Natural killer cell treated with Interleukin-12 subunit alpha and Interleukin-12 subunit beta and Interleukin-15 and Interleukin-18, amount 100 ng/mL, for 72 hours (primary cell): ENCODE measurements around the gene CRIM1. TPM values are rescaled to one million over a fixed set of nuclear protein-coding genes. Genes with fewer than 3 reads are reported as not detected.

Experiments used
- ATAC-seq, 2 donors: fragments of 150-1000 bp; cut with Tn5 transposase in 1 of 2; sonication (Bioruptor Pico), chemical (Tn5 transposase) in 1 of 2; 2 replicates each; pipeline ENCODE4 v1.10.0; 2021
- DNase-seq: peaks from one replicate; pipeline ENCODE4 v3.0.0; 2022; ENCODE audit warnings: low spot score
- H3K27ac Mint-ChIP-seq, 2 donors: 1 replicate in 1 of 2; 2 replicates in 1 of 2; pipeline ENCODE4 v1.8.0; 2022; ENCODE audit warnings: mixed read lengths in 2 of 2, mild to moderate bottlenecking in 1 of 2, moderate library complexity in 1 of 2
- H3K27me3 Mint-ChIP-seq, 2 donors: 1 replicate in 1 of 2; 2 replicates in 1 of 2; pipeline ENCODE4 v1.8.0; 2022; ENCODE audit warnings: mixed read lengths in 2 of 2
- H3K36me3 Mint-ChIP-seq: one replicate; pipeline ENCODE4 v1.8.0; 2022; ENCODE audit warnings: mixed read lengths
- H3K4me1 Mint-ChIP-seq, 2 donors: 1 replicate in 1 of 2; 2 replicates in 1 of 2; pipeline ENCODE4 v1.8.0; 2022; ENCODE audit warnings: low read depth in 2 of 2, mixed read lengths in 2 of 2, mild to moderate bottlenecking in 1 of 2
- H3K4me3 Mint-ChIP-seq: one replicate; pipeline ENCODE4 v1.8.0; 2022; ENCODE audit warnings: mixed read lengths
- H3K9me3 Mint-ChIP-seq: 2 replicates; pipeline ENCODE4 v1.8.0; 2022; ENCODE audit warnings: mixed read lengths
- total RNA-seq, 2 donors: library from RNA; stranded (reverse); gene quantifications; one replicate each; pipeline ENCODE4 v1.2.3, GENCODE V29; 2022

The CRIM1 gene
- total RNA-seq, 2 donors from 2014 or later = 6.6 to 13.6 TPM

- no peaks in the 10 kb centered on the region for H3K27me3 Mint-ChIP-seq
- H3K36me3 Mint-ChIP-seq = peaks cover 6% of the 10 kb centered on the region
- no peaks in the 10 kb centered on the region for H3K9me3 Mint-ChIP-seq
- peaks cover 14 to 21% of the 10 kb centered on the region in 2 donors for H3K4me1 Mint-ChIP-seq
- no peak overlapping the region for H3K4me3 Mint-ChIP-seq
- no peak overlapping the region for H3K27ac Mint-ChIP-seq
- ATAC-seq (no peak), DNase-seq (no peak)
Measured at GRCh38 chr2:36561237-36561944, 205.8 kb downstream of the CRIM1 start.

DNA sequence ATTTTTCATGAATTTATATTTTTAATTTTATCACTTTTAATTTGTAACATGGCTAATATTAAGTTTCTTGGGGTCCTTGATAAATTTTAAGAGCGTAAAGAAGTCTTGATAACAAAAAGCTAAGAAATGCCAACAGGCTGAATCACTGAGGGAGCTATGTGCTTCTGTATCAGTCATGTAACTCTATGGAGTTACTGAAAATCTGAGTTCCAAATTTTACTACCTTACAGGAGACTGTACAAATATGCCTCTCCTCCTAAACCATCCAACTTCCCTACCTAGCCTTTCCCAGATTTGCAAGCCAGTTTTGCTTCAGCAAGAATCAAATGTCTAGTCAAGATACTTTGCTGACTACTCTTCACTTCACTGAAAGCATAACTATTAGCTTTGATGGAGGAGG, 206.7 kb downstream of the CRIM1 start:
- no peak overlapping the region for H3K27ac Mint-ChIP-seq
- ATAC-seq = no peak

GRCh38 chr2:36562973-36563532, 207.5 kb downstream of the CRIM1 start:
- Mint-ChIP-seq H3K4me3 (no peak overlapping the region), H3K4me1 (peaks cover 21 to 23% of the 10 kb centered on the region in 2 donors), H3K27ac (peak overlapping the region in 1 of 2 donors; percentile 66), H3K9me3 (no peaks in the 10 kb centered on the region), H3K27me3 (no peaks in the 10 kb centered on the region), H3K36me3 (peaks cover 12% of the 10 kb centered on the region)
- no peak for ATAC-seq
- no peak for DNase-seq

More for the DNA sequence above, 206.7 kb downstream of the CRIM1 start:
- no peaks in the 10 kb centered on the region for H3K27me3 Mint-ChIP-seq
- no peak overlapping the region for H3K4me3 Mint-ChIP-seq
- peaks cover 12% of the 10 kb centered on the region for H3K36me3 Mint-ChIP-seq
- DNase-seq = no peak
- no peaks in the 10 kb centered on the region for H3K9me3 Mint-ChIP-seq
- peaks cover 19 to 21% of the 10 kb centered on the region in 2 donors for H3K4me1 Mint-ChIP-seq

DNA sequence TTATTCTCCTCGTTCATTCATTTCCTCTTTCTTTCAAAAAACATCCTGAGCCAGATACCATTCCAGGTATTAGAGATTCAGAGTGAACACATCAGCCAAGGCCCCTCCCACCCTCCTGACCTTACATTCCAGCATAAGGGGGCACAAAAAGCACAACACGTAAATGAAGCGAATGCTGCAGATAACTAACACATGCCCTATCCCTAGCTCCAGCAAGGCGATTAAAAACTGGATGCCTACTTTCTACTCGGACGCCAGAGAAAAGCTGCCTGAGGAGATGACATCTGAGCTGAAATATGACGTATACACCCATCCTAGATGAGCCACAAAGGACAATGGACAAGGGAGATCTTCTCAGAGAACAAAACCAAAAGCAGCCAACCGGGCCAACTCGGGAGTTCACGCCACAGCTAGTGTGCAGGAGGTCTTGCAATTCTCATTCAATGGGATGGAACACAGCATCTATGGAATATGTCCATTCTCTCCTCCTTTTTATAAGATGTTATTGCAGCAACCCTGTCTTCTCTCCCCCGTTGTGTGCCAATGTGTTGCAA, 208.9 kb downstream of the CRIM1 start:
- H3K9me3 Mint-ChIP-seq = no peaks in the 10 kb centered on the region
- H3K27me3 Mint-ChIP-seq = no peaks in the 10 kb centered on the region
- ATAC-seq (no peak), DNase-seq (no peak)
- H3K4me1 Mint-ChIP-seq = peaks cover 21 to 23% of the 10 kb centered on the region in 2 donors
- H3K27ac Mint-ChIP-seq = no peak overlapping the region
- no peak overlapping the region for H3K4me3 Mint-ChIP-seq
- H3K36me3 Mint-ChIP-seq = peaks cover 12% of the 10 kb centered on the region

DNA sequence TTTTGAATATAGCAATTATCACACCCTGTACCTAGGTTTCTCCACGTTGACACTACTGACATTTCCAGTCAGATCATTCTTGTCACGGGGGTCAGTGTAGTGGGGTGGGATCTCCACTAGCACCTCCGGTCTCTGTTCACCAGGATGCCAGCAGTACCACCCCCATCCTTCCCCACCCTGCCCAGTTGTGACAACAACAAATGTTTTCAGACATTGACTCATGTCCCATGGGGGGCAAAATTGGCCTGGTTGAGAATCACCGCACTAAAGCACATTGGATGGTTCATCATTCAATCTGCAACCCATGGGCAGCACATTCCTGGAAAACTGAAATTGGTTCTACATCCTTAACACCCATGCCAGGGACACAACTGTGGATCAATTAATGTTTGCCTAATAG, 210.1 kb downstream of the CRIM1 start:
- no peak overlapping the region for H3K27ac Mint-ChIP-seq
- no peak overlapping the region for H3K4me3 Mint-ChIP-seq
- H3K27me3 Mint-ChIP-seq = no peaks in the 10 kb centered on the region
- peaks cover 12% of the 10 kb centered on the region for H3K36me3 Mint-ChIP-seq
- ATAC-seq (no peak), DNase-seq (no peak)
- peaks cover 21 to 23% of the 10 kb centered on the region in 2 donors for H3K4me1 Mint-ChIP-seq
- H3K9me3 Mint-ChIP-seq = no peaks in the 10 kb centered on the region

GRCh38 chr2:36566887-36567286, 211.3 kb downstream of the CRIM1 start:
- Mint-ChIP-seq H3K4me1 (peaks cover 20 to 21% of the 10 kb centered on the region in 2 donors), H3K4me3 (no peak overlapping the region), H3K27me3 (no peaks in the 10 kb centered on the region), H3K27ac (peak overlapping the region in 1 of 2 donors; percentile 33), H3K36me3 (peaks cover 12% of the 10 kb centered on the region), H3K9me3 (no peaks in the 10 kb centered on the region)
- ATAC-seq (no peak), DNase-seq (no peak)

DNA sequence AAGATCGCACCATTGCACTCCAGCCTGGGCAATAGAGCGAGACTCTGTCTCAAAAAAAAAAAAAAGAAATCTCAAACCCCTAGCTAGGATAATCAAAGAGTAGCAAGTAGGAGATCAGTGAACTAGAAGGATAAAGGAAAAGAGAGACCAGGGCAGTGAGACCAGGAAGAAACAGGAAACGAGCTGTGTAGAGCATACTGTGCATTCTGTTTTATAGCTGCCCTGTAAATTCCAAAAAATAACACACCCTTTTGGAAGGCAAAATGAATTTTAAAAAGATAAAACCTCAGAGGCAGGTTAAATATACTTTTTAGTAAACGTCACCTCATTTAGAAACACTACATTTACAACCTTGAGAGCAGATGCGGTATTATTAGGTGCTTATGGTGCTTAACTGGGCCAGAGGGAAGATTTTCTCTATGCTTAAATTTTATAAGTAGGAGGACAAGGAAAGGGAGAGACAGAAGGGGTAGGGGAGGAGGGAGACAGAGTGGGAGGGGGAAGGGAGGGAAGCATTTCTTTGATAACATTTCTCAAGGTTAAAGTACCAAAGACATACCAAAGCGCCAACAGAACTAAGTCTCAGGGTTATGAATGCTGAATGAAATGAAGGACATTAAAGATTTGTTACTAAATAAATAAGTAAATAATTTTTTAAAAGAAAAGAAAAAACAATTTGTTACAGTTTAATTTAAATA, 212.3 kb downstream of the CRIM1 start:
- Mint-ChIP-seq H3K9me3 (no peaks in the 10 kb centered on the region), H3K36me3 (peaks cover 12% of the 10 kb centered on the region), H3K4me3 (no peak overlapping the region), H3K27ac (no peak overlapping the region), H3K27me3 (no peaks in the 10 kb centered on the region), H3K4me1 (peaks cover 20% of the 10 kb centered on the region in 2 donors)
- no peak for DNase-seq
- ATAC-seq = no peak

DNA sequence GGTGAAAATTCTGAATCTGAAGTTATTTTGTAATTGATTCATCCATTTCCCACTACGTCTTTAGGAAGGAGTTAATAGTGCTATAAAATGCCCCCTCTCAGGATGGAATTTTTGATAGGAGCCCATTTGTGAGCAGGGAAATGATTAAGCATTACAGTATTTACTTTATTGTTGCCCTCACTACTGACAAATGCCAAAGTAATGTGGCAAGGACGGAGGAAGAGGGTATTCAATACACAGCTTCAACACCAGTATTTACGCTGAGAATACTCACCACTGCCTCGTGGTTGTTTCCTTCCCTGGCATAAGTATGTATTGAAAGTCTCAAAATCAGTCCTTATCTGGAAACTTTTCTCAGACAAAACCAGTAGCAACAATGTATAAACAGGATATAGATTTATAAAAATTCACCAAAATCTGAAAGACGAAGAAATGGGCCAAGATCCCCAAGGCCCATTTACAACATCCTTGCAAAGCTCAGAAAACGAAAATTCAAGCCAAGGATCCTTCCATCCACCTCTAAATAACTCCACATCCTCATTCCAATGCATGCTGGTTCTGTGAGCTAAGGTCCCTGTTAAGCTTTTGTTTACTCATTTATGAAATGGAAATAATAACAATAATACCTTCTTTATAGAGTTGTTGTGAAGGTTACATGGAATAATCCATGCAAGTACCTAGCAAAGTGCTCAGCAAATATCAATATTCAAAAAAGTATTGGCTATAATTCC, 213.1 kb downstream of the CRIM1 start:
- DNase-seq (no peak), ATAC-seq (no peak)
- no peaks in the 10 kb centered on the region for H3K27me3 Mint-ChIP-seq
- H3K9me3 Mint-ChIP-seq = no peaks in the 10 kb centered on the region
- H3K36me3 Mint-ChIP-seq = peaks cover 13% of the 10 kb centered on the region
- no peak overlapping the region for H3K27ac Mint-ChIP-seq
- peaks cover 12% of the 10 kb centered on the region in 2 donors for H3K4me1 Mint-ChIP-seq
- H3K4me3 Mint-ChIP-seq = no peak overlapping the region

DNA sequence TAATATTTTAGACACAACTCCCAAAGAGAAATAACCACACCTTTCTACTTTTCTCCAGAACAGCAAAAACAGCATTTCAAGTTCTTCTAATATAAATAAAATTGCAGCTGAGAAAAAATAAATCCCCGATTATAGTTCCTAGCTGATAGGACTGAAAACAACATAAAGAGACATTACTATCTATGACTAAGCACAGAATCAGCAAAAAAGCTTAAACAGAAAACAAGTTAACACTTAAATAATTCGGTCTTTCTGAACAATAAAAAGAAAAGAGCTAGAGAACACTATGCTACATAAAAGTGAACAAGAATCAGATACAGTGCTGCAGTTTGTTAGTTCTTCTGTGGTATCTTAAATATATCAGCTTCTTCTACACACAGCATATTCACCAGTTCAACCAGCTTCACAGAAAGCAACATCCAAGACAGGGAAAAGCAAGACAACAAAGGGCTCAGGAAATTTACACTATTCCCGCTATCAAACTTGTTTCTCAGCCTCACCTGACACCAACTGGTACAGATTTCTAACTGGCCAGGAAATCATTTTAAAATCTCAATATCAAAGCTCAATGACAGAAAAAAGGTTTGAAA, 213.8 kb downstream of the CRIM1 start:
- Mint-ChIP-seq H3K4me3 (no peak overlapping the region), H3K27me3 (no peaks in the 10 kb centered on the region), H3K9me3 (no peaks in the 10 kb centered on the region), H3K4me1 (peaks cover 10 to 13% of the 10 kb centered on the region in 2 donors), H3K27ac (no peak overlapping the region), H3K36me3 (peaks cover 19% of the 10 kb centered on the region)
- DNase-seq (no peak), ATAC-seq (no peak)

DNA sequence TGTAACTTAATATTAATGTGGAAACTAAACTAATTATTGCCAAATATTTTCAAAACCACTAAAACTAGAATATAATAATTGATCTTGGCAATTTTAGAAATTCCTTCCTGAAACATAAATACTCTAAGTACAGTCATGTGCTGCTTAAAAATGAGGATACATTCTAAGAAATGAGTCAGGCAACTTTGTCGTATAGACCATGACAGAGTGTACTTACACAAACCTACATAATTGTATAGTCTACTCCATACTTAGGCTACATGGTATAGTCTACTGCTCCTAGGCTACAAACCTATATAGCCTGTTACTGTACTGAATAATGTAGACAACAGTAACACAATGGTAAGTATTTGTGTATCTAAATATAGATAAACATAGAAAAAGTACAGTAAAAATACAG, 214.8 kb downstream of the CRIM1 start:
- peaks cover 14% of the 10 kb centered on the region for H3K36me3 Mint-ChIP-seq
- no peak for DNase-seq
- H3K27ac Mint-ChIP-seq = no peak overlapping the region
- no peak for ATAC-seq
- H3K4me3 Mint-ChIP-seq = no peak overlapping the region
- no peaks in the 10 kb centered on the region for H3K9me3 Mint-ChIP-seq
- no peaks in the 10 kb centered on the region for H3K27me3 Mint-ChIP-seq
- H3K4me1 Mint-ChIP-seq = peaks cover 9 to 10% of the 10 kb centered on the region in 2 donors

GRCh38 chr2:36572054-36572718, 216.6 kb downstream of the CRIM1 start:
- no peak for ATAC-seq
- peaks cover 8% of the 10 kb centered on the region for H3K36me3 Mint-ChIP-seq
- H3K27ac Mint-ChIP-seq = no peak overlapping the region
- H3K4me1 Mint-ChIP-seq = peaks cover 5 to 8% of the 10 kb centered on the region in 2 donors
- DNase-seq = no peak
- H3K9me3 Mint-ChIP-seq = no peaks in the 10 kb centered on the region
- H3K27me3 Mint-ChIP-seq = no peaks in the 10 kb centered on the region
- H3K4me3 Mint-ChIP-seq = no peak overlapping the region

DNA sequence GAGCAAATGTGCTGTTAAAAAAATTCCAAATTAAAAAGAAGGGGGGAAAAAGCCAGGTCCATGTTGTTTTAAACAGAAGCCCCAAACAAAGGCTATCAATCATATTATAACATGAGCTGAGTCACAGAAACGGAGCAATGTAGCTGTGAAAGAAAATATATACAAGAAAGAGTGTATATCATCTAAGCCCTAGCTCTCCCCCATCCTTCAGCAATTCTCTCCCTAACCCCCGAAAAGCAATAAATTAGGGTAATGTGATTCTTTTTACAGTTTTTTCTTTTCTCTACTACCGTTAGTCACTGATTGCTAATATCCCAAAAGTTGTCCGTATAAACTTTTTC, 217.1 kb downstream of the CRIM1 start:
- no peak for DNase-seq
- H3K9me3 Mint-ChIP-seq = no peaks in the 10 kb centered on the region
- no peak for ATAC-seq
- no peaks in the 10 kb centered on the region for H3K27me3 Mint-ChIP-seq
- H3K27ac Mint-ChIP-seq = no peak overlapping the region
- no peak overlapping the region for H3K4me3 Mint-ChIP-seq
- peaks cover 9% of the 10 kb centered on the region for H3K36me3 Mint-ChIP-seq
- H3K4me1 Mint-ChIP-seq = peaks cover 2 to 8% of the 10 kb centered on the region in 2 donors

DNA sequence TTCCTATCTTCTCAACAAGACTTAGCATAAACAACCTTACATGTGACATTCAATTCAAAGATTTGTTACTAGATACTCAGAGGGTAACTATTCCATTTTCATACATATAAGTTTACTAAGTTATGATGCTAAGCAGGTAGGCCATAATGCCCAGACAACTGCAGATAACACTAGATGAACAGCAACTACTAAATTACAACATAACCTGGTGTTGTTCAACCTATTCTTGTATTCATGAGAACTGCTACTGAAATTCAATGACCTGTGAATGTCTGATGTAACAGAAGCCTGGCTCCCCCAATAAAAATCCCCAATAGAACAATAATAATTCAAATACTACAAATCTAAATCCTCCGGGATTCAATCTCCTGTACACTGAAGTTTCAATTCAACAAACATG, 217.6 kb downstream of the CRIM1 start:
- Mint-ChIP-seq H3K4me1 (peaks cover 0 to 8% of the 10 kb centered on the region in 2 donors), H3K27ac (no peak overlapping the region), H3K9me3 (no peaks in the 10 kb centered on the region), H3K27me3 (no peaks in the 10 kb centered on the region), H3K36me3 (peaks cover 14% of the 10 kb centered on the region), H3K4me3 (no peak overlapping the region)
- DNase-seq (no peak), ATAC-seq (no peak)
